ENCODE results near the gene FKBP8. TPM values are rescaled to one million over a fixed set of nuclear protein-coding genes. Genes with fewer than 3 reads are reported as not detected.

FKBP8 gene
- total and polyA plus RNA-seq, 5 experiments from 2014 or later: 87.0 to 236 (median 125) TPM

DNA sequence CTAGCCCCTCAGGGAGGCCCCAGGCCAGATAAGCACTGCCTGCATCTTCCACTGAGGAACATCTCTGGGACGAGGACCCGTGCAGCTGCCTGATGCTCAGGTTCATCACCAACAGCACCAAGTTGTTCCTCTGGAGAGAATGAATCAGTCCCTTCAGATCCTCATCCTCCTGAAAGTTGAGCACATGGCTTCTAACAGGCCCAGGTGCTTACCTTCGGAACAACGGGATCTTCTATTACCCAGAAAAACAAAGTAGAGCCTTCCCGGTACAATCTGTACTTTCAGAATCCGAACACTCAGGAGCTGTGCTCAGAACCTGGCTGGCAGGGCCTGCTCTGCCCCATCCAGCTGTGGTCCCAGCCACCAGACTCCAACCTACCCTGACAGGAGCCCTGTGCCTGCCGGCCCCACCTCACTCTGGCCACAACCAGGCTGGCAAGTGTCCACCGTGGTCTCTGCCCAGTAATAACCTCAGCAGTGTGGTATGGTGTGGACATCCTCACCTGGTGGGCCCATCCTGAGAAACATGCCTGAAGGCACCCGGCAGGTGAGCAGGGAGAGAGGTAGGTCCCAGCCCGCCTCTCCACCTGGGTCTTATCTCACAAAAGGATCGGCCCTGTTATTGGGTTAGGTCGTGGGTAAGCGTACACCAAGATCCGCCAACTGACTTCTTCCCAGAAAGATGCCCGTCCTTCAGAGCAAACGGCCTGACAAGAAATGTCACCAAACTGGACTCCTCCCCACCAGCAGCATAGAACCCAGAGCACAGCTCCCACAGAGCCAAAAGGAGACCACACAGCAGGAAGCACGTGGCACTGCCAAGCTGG lies 55.6 kb downstream of the FKBP8 start:
- H3K4me3 Mint-ChIP-seq: no peak overlapping the region
- H3K27me3 Mint-ChIP-seq: no peaks in the 10 kb centered on the region
- peaks cover 0 to 7% (median 0%) of the 10 kb centered on the region in 3 donors for H3K36me3 Mint-ChIP-seq
- H3K4me1 Mint-ChIP-seq: peaks cover 24 to 84% (median 74%) of the 10 kb centered on the region in 4 donors
- ATAC-seq: no peak
- DNase-seq: no peak
- POLR2A ChIA-PET: interaction anchor here (0.5 to 1.7 kb wide), 2 partner anchors 34 to 56 kb away, joined by 3 to 5 read pairs; partner anchors contain the start of gene ELL
- H3K27ac Mint-ChIP-seq: peak overlapping the region in 4 of 10 donors; percentile 20 to 77 (median 59)
- no peaks in the 10 kb centered on the region for H3K9me3 Mint-ChIP-seq

DNA sequence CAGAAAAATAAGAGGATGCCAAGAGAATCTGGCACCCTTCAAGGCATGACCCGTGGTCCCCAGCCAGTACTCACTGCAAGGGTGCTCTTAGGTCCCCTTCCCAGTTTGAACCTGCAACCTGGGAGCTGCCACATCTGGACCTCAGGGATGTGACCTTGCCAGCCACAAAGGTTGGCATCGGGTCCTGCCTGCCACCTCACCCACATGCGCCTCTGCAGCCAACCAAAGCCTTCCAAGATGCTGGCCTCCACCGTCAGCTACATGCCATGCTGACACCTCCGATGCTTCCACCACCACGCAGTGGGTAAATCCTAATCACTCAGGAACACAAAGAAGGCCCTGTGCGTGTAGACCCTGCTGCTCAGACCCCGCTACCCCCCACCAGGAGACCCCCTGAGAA lies 56.6 kb downstream of the FKBP8 start:
- Mint-ChIP-seq H3K27ac (peak overlapping the region in 7 of 10 donors; percentile 16 to 69 (median 59)), H3K9me3 (no peaks in the 10 kb centered on the region), H3K4me3 (peak overlapping the region in 2 of 10 donors; percentile 19 to 60), H3K36me3 (peaks cover 0 to 3% (median 0%) of the 10 kb centered on the region in 3 donors), H3K4me1 (peaks cover 20 to 80% (median 67%) of the 10 kb centered on the region in 4 donors), H3K27me3 (no peaks in the 10 kb centered on the region)
- POLR2A ChIA-PET: no interaction called here
- ATAC-seq (no peak), DNase-seq (no peak)

DNA sequence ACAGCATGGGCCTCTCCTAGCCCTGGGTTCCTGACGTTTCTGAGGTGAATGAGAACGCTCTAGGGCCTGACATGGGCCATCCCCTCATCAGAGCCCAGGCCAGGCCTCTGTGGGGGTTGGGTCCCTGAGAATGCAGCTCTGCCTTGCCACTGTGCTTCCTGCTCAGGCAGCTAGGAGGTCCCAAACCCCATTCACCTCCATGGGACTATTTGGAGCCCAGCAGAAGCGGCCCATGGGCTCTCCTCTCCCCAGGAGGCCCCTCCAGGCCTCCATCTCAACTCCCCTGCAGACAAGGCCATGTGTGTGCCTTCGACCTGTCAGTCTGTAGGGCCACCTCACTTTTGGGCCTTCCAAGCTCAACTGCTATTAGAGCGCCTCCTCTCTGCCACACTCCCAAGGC lies 58.4 kb downstream of the FKBP8 start:
- H3K9me3 Mint-ChIP-seq: no peaks in the 10 kb centered on the region
- H3K4me3 Mint-ChIP-seq: peak overlapping the region in 1 of 10 donors; percentile 26
- peak overlapping the region in 4 of 10 donors; percentile 63 to 70 (median 67) for H3K27ac Mint-ChIP-seq
- POLR2A ChIA-PET: interaction anchor here (0.6 to 1.4 kb wide), 2 partner anchors 85 to 86 kb away, joined by 3 read pairs; partner anchors contain the start of gene UBA52
- ATAC-seq (peak in 1 of 2 donors; percentile 40), DNase-seq (no peak)
- H3K36me3 Mint-ChIP-seq: peaks cover 0 to 3% (median 0%) of the 10 kb centered on the region in 3 donors
- H3K27me3 Mint-ChIP-seq: no peaks in the 10 kb centered on the region
- peaks cover 26 to 87% (median 74%) of the 10 kb centered on the region in 4 donors for H3K4me1 Mint-ChIP-seq

DNA sequence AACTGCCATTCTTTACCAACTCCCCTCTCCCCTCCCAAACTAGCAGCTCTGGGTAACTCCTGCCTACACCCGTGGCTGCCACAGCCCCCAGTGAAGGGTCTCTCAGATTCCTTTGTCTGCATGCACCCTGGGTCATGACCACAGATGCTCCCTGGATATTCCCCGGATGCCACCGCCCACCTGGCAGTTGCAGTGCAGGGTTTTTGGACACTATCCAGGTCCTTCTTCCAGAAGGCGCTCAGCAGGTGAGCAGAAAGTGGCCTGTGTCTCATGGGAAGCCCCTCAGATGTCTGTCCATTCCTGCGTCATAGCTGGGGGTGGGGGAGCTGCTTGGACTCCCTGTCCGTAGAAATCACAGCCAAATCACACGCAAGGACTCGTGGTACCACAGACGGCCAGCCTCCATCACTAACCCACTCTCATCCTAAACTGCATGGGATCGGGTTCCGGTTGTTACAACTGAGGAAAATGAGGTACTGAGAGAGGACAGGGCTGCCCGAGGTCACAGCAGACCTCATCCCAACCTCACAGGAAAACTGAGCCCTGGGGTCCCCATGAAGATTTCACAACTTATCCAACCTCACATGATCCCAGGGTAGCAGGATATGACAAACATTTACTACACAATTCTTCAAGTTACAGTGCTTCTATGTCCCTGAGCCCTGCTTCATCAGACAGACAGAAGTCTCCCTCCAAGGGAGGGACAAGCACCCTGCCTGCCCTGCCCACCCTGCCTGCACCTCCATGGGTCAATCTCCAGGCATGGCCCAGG lies 60.1 kb downstream of the FKBP8 start:
- no peak for ATAC-seq
- no peak for DNase-seq
- Mint-ChIP-seq H3K36me3 (peaks cover 0 to 3% (median 0%) of the 10 kb centered on the region in 3 donors), H3K4me1 (peaks cover 34 to 91% (median 77%) of the 10 kb centered on the region in 4 donors), H3K4me3 (peak overlapping the region in 1 of 10 donors; percentile 36), H3K27me3 (no peaks in the 10 kb centered on the region), H3K9me3 (no peaks in the 10 kb centered on the region), H3K27ac (peak overlapping the region in 2 of 10 donors; percentile 14 to 52)
- POLR2A ChIA-PET: no interaction called here

Other genes with a start within 250 kb of the FKBP8 start
- gene LSM4, start 220.5 kb downstream of the FKBP8 start, total RNA-seq: 10 to 100 TPM; 82.1 to 84.0 TPM
- 100 to 1,000 TPM; 162 to 198 (median 181) TPM for gene LSM4, start 220.5 kb downstream of the FKBP8 start, polyA plus RNA-seq
- gene PGPEP1, start 203.0 kb downstream of the FKBP8 start, total RNA-seq: 10 to 100 TPM; 55.9 to 61.0 TPM
- 10 to 100 TPM in 1 of 3 donors, 1 to 10 TPM in 2; 9.3 to 11.9 (median 9.7) TPM for gene PGPEP1, start 203.0 kb downstream of the FKBP8 start, polyA plus RNA-seq
- not detected for gene GDF15, start 157.4 kb downstream of the FKBP8 start, total RNA-seq
- not detected for gene GDF15, start 157.4 kb downstream of the FKBP8 start, polyA plus RNA-seq
- gene LRRC25, start 146.0 kb downstream of the FKBP8 start, total RNA-seq: under 1 TPM; 0.16 to 0.39 TPM
- under 1 TPM in 2 of 3 donors, not detected in 1; 0.13 to 0.26 TPM for gene LRRC25, start 146.0 kb downstream of the FKBP8 start, polyA plus RNA-seq
- 10 to 100 TPM; 41.3 to 45.4 TPM for gene SSBP4, start 124.2 kb downstream of the FKBP8 start, total RNA-seq
- 10 to 100 TPM; 48.1 to 78.8 (median 61.1) TPM for gene SSBP4, start 124.2 kb downstream of the FKBP8 start, polyA plus RNA-seq
- 10 to 100 TPM; 62.5 to 63.7 TPM for gene ISYNA1, start 105.4 kb downstream of the FKBP8 start, total RNA-seq
- gene ISYNA1, start 105.4 kb downstream of the FKBP8 start, polyA plus RNA-seq: 10 to 100 TPM; 28.3 to 53.2 (median 40.4) TPM
- gene ELL, start 21.5 kb downstream of the FKBP8 start, total RNA-seq: 10 to 100 TPM; 23.7 to 24.1 TPM
- gene ELL, start 21.5 kb downstream of the FKBP8 start, polyA plus RNA-seq: 10 to 100 TPM in 1 of 3 donors, 1 to 10 TPM in 2; 7.6 to 11.0 (median 9.3) TPM
- gene KXD1, start 14.3 kb upstream of the FKBP8 start, total RNA-seq: 10 to 100 TPM; 96.2 to 97.9 TPM
- 10 to 100 TPM; 68.3 to 80.2 (median 79.4) TPM for gene KXD1, start 14.3 kb upstream of the FKBP8 start, polyA plus RNA-seq
- gene UBA52, start 28.3 kb upstream of the FKBP8 start, total RNA-seq: 1,000 to 10,000 TPM; 1,986 to 2,036 TPM
- 1,000 to 10,000 TPM; 1,743 to 2,077 (median 1,903) TPM for gene UBA52, start 28.3 kb upstream of the FKBP8 start, polyA plus RNA-seq
- 100 to 1,000 TPM; 138 to 165 TPM for gene REX1BD, start 45.2 kb upstream of the FKBP8 start, total RNA-seq
- gene REX1BD, start 45.2 kb upstream of the FKBP8 start, polyA plus RNA-seq: 100 to 1,000 TPM; 165 to 196 (median 176) TPM
- not detected for gene CRLF1, start 63.2 kb upstream of the FKBP8 start, total RNA-seq
- 1 to 10 TPM in 1 of 3 donors, under 1 TPM in 1, not detected in 1; 0.55 to 1.1 TPM for gene CRLF1, start 63.2 kb upstream of the FKBP8 start, polyA plus RNA-seq
- gene TMEM59L, start 69.3 kb upstream of the FKBP8 start, total RNA-seq: not detected
- gene TMEM59L, start 69.3 kb upstream of the FKBP8 start, polyA plus RNA-seq: under 1 TPM in 2 of 3 donors, not detected in 1; 0.09 to 0.27 TPM
- 10 to 100 TPM; 12.1 to 13.9 TPM for gene KLHL26, start 93.5 kb upstream of the FKBP8 start, total RNA-seq
- 1 to 10 TPM; 3.3 to 5.7 (median 5.3) TPM for gene KLHL26, start 93.5 kb upstream of the FKBP8 start, polyA plus RNA-seq
- 10 to 100 TPM; 24.2 to 25.7 TPM for gene CRTC1, start 140.1 kb upstream of the FKBP8 start, total RNA-seq
- gene CRTC1, start 140.1 kb upstream of the FKBP8 start, polyA plus RNA-seq: 1 to 10 TPM; 1.2 to 2.0 (median 1.9) TPM
- not detected for gene COMP, start 247.7 kb upstream of the FKBP8 start, total RNA-seq
- gene COMP, start 247.7 kb upstream of the FKBP8 start, polyA plus RNA-seq: not detected